Measurements from ENCODE around the gene RHOT2. TPM values are rescaled to one million over a fixed set of nuclear protein-coding genes. Genes with fewer than 3 reads are reported as not detected.

RHOT2 gene
- total RNA-seq, 1 donor from 2014 or later, result 78.9 TPM

DNA sequence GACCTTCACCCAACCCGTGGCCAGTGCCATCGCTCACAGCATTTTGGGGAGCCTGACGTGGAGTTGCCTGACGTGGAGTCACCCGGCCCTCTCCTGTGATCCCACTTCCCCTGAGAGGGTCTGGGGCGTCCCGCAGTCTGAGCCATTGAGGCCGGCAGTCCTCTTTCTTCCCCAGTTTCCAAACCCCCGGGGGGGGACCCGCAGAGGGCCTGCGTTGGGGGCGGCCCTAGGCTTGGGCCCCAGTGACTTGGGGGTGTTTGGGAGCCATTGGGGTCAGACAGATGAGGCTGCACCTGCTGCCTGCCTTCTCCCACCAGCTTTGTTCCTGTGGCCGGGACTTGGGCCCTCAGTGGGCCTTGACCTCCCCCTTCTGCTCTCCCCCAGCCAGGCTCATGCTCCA lies 1.7 kb downstream of the RHOT2 start:
- no peak for DNase-seq (ENCODE audit: extremely low read depth, low read depth, low spot score)

DNA sequence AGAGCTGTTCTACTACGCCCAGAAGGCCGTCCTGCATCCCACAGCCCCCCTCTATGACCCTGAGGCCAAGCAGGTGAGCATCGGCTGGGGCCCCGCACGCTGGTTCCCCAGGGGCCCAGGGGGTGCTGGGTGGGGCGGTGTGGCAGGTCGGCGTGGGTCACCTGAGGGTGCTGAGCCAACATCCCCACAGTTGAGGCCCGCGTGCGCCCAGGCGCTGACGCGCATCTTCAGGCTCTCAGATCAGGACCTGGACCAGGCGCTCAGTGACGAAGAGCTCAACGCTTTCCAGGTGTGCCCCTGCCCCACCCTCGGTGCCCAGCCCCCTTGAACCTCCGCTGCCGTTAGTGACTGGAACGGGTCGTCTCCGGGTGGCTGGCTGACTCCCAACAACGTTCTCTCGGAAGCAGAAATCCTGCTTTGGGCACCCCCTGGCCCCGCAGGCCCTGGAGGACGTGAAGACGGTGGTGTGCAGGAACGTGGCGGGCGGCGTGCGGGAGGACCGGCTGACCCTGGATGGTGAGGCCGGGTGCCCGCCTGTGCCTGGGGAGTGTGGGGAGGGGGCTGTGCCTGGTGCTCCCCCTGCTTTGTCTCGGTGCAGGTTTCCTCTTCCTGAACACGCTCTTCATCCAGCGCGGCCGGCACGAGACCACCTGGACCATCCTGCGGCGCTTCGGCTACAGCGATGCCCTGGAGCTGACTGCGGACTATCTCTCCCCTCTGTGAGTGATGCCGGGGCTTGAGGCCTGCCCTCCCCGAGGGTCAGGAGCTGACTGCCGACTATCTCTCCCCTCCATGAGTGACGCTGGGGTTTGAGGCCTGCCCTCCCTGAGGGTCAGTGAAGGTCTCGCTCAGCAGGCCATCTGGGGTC lies 2.8 kb downstream of the RHOT2 start:
- no peak for DNase-seq (ENCODE audit: extremely low read depth, low read depth, low spot score)

DNA sequence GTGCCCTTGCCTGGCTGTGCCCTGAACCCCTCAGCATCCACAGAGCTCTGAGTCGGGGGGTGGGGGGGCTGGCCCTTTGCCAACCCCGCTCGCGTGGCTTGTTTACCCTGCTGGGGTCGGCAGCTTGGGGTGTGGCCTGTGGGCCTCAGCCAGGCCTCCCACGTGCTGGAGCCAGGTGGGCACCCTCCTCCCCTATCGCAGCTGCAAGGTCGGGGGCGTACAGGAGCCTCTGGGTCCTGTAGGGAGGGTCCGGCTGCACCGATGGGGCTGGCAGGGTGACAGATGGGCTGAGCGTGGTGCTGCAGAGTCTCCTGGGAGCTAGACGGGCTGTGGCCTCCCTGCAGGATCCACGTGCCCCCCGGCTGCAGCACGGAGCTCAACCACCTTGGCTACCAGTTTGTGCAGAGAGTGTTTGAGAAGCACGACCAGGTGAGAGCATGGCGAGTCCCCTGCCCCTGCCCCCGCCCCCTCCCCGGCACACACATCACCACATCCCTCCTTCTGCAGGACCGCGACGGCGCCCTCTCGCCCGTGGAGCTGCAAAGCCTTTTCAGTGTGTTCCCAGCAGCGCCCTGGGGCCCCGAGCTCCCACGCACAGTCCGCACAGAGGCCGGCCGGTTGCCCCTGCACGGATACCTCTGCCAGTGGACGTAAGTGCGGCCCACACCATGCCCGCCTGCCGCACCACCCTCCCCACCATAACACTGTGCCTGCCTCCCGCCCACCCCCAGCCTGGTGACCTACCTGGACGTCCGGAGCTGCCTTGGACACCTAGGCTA lies 3.6 kb downstream of the RHOT2 start:
- no peak for DNase-seq (ENCODE audit: extremely low read depth, low read depth, low spot score)

DNA sequence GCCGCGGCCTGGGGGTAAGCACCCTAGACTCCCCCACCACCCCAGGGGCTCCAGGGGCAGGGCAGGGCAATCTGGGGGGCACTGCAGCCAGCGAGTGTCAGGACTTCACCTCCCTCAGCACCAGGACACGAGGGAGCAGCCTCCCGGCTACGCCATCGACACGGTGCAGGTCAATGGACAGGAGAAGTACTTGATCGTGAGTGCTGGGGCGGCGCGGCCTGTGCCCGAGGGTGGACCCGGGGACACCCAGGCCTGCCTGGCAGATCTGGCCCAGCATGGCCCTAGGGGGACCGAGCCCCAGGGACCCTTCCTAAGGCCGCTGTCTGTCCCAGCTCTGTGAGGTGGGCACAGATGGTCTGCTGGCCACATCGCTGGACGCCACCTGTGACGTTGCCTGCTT lies 4.4 kb downstream of the RHOT2 start:
- DNase-seq (ENCODE audit: extremely low read depth, low read depth, low spot score), result no peak

DNA sequence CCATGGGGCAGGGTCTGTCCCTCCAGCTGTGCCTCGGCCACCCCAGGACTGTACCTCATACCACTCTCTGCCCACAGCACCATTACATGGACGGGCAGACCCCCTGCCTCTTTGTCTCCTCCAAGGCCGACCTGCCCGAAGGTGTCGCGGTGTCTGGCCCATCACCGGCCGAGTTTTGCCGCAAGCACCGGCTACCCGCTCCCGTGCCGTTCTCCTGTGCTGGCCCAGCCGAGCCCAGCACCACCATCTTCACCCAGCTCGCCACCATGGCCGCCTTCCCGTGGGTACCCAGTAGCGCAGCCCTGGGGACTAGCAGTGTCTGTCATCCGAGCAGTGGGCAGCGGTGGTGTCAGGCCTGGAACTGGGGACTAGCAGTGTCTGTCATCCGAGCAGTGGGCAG lies 4.9 kb downstream of the RHOT2 start:
- no peak for DNase-seq (ENCODE audit: extremely low read depth, low read depth, low spot score)

DNA sequence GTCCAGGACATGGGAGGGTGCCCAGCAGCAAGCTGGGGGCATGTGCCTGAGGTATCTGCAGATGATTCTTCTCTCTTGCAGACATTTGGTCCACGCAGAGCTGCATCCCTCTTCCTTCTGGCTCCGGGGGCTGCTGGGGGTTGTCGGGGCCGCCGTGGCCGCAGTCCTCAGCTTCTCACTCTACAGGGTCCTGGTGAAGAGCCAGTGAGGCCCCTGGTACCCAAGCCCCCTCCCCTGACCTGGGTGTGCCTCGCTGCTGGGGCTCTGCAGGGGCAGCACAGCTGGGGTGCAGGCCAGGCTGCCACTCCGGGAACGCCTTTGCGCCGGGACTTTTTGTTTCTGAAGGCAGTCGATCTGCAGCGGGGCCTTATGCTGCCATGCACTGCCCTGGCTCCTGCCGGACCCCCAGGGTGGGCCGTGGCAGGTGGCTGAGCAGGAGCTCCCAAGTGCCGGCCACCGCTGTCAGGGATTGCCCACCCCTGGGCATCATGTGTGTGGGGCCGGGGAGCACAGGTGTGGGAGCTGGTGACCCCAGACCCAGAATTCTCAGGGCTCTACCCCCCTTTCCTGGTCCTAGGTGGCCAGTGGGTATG lies 5.6 kb downstream of the RHOT2 start:
- DNase-seq (ENCODE audit: extremely low read depth, low read depth, low spot score), result no peak

DNA sequence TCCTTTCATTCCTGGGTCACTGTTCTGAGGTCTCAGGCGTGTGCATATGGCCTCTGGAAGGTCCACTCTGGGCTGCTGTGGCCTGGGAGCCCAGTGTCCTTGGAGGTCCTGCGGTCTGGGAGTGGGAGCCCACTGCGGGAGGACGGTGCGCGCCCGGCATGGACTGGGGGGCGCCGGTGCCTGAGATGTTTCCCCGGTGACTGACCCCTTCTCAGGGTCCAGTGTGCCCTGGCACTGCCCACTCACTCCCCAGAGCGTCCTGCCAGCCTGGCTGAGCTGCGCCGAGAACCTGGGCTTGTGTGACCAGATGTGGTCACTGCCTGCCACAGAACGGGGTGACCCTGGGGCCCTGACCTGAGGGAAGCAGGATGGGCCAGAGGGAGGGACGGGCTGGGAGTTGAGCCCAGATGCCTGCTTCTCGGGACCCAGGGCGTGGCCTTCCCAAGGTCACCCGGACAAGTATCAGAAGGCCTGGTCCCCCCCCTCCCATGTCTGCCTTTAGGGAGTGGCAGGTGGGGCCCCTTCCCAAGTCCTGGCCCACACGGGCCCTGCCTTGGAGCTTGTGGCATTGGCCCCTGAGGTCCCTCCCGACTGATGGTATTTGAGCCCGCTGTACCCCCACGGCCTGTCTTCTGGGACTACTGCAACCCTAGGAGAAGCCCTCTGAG lies 6.4 kb downstream of the RHOT2 start:
- no peak for DNase-seq (ENCODE audit: extremely low read depth, low read depth, low spot score)

DNA sequence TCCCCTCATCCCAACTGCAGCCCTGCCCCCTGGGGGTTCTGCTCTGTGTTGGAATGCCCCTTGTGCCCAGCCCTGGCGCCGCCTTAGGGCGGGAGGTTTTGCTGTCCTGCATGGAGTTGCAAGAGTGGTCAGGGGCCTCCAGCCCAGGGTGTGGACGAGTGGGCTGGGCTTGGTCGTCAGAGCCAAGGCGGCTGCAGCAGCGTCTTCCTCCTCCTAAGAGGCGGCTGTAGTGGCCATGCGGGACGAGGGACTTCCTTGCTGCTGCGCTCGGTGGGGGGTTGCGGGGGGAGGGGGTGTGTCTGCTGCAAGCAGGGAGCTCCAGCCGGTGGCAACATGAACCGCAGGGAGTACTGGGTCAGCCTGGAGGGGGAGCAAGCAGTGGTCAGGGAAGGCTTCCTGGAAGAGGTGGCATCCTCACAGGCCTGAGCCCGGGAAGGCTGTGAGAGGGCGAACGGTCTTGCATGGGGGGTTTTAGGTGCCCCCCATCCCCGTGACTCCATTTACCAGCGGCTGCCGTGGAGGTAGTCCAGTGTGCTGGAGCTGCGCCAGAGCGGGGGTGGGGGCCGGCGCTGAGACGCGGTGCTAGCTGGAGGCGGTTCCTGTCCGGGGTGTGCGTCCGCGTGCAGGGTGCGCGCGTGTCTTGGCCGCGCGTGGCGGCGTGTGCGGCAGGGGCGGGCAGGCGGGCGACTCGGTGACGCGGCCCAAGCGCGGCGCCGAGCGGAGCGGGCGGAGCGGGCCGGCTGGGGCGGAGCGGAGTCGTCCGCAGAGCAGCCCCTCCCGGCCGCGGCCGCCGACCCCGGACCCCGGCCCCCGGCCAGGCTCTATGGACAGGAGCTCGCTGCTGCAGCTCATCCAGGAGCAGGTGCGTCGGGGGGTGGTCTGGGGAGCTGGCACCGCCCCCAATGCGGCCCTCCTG lies 7.3 kb downstream of the RHOT2 start, which contains the start of gene RHBDL1:
RHBDL1 (plus strand) TSS at position 704 of the 916 bp plus-strand sequence; CDS start at position 824, 120 bp downstream.
- DNase-seq (ENCODE audit: extremely low read depth, low read depth, low spot score), result no peak

DNA sequence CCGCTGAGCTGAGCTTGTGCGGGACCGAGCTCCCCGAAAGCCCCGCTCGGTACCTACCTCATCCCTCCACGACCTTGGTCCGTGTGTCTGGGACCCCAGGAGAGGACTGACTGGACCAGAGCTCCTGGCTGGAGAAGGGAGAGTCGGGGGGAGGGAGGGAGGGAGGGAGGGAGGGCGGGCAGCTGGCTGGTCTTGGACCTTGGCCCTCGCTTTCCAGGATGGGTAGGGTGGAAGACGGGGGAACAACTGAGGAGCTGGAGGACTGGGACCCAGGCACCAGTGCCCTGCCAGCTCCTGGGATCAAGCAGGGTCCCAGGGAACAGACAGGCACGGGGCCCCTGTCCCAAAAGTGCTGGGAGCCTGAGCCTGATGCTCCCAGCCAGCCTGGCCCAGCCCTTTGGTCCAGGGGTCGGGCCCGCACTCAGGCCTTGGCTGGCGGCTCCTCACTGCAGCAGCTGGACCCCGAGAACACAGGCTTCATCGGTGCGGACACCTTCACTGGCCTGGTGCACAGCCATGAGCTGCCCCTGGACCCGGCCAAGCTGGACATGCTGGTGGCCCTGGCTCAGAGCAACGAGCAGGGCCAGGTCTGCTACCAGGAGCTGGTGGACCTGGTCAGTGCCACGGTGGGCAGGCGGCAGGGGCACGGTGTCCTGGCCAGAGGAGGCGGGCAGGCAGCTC lies 8.1 kb downstream of the RHOT2 start:
- no peak for DNase-seq (ENCODE audit: extremely low read depth, low read depth, low spot score)

DNA sequence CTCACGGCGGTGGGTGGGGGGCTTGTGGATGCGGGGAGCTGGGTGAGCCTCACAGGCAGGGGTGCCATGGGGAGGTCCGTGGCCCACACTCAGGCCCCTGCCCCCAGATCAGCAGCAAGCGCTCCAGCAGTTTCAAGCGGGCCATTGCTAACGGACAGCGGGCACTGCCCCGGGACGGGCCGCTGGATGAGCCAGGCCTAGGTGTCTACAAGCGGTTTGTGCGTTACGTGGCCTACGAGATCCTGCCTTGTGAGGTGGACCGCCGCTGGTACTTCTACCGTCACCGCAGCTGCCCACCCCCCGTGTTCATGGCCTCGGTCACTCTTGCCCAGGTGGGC lies 8.6 kb downstream of the RHOT2 start:
- DNase-seq (ENCODE audit: extremely low read depth, low read depth, low spot score), result no peak

DNA sequence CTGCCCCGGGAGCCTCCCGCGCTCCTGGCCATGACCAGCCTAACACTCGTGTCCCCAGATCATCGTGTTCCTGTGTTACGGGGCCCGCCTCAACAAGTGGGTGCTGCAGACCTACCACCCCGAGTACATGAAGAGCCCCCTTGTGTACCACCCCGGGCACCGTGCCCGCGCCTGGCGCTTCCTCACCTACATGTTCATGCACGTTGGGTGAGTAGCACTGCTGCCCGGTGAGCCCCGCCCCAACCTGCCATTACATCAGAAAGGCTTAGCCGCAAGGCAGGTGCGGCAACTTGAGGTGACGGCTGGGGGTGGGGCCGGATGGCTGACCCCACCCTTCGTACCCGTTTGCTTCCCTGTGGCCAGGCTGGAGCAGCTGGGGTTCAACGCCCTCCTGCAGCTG lies 9.0 kb downstream of the RHOT2 start:
- DNase-seq (ENCODE audit: extremely low read depth, low read depth, low spot score), result no peak

DNA sequence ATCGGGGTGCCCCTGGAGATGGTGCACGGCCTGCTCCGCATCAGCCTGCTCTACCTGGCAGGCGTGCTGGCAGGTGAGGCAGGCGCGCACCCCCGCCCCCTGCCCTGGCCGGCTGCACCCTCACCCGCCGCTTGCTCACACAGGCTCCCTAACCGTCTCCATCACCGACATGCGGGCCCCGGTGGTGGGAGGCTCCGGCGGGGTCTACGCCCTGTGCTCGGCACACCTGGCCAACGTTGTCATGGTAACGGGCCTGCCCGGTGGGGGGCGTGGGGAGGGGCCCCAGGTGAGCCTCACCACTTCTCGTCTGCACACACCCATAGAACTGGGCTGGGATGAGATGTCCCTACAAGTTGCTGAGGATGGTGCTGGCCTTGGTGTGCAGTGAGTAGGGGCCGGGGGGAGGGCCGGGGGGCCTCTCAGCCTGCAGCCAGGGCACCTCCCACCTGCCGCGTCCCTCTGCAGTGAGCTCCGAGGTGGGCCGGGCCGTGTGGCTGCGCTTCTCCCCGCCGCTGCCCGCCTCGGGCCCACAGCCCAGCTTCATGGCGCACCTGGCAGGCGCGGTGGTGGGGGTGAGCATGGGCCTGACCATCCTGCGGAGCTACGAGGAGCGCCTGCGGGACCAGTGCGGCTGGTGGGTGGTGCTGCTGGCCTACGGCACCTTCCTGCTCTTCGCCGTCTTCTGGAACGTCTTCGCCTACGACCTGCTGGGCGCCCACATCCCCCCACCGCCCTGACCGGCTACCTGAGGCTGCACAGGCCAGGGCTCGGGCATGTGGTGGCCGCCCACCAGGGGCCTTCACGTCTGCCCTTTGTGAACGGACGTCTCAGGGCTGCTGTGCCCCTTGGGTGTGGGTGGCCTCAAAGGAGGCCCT lies 9.6 kb downstream of the RHOT2 start:
- no peak for DNase-seq (ENCODE audit: extremely low read depth, low read depth, low spot score)

DNA sequence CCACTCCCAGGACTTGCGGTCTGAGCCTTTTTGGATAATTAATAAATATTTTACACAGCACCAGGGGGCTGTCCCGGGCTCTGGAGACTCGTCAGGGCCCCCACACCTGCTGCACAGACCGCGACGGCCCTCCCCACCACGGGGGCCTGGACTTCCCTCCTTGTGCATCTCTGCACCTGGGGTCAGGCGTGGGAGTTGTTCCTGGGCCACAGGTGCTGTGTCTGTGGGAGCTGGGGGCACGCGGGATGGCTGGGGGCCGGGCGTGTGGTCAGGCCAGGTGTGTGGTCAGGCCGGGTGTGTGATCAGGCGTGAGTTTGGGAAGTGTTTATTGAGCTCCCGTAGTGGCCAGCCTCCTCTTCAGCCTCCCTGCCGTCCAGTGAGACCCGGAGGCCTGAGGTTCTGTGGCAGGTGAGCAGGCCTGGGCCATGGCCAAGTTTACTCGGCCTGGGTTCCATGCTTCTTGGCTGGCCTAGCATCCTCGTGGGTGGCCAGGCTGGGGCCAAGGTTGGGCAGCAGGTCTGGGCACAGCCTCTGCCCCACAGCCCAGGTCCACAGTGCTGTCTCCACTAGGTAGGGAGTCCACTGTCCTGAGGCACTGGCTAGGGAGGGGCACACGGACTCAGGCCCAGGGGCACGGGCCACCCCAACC lies 10.4 kb downstream of the RHOT2 start:
- no peak for DNase-seq (ENCODE audit: extremely low read depth, low read depth, low spot score)

DNA sequence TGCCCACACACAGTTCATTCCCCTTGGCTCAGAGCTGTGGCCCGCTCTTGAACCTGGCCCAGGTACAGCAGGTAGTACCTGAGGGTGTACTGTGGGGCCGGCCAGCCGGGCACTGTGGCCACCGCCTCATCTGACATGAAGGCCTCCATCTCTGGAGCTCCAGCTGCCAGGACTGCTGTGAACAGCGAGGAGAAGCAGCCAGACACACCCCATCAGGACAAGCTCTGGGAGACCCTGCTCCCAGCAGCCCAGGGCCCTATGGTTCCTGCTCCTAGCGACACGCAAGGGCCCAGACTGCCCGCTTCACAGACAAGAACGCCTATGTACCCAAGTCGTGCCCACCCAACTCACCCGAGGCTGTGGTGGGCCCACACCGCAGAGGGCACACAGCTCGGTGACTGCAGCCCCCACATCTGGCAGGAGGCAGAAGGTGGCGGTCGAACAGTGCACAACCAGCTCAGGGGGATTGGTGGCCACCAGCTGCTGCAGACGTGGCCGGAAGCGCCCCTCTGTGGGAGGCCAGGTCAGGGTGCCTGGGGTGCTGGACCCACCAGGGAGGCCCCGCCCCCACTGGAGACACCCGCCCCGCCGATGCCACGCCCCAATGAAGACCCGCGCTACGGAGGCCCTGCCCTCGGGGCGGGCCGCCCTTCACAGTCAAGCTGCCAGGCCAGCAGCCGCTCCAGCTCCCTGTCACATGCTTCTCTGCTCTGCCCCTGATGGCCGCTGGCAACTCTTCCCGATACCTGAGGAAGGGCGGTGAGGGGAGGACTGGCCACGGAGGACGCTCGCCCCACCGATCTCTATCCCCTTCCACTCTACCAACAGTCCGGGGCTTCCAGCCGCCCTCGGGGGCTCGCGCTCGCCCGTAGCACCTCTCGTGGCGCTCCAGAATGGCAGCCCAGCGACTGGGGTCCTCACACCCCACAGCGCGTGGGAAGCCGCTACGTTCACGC lies 11.2 kb downstream of the RHOT2 start:
- DNase-seq (ENCODE audit: extremely low read depth, low read depth, low spot score), result no peak

DNA sequence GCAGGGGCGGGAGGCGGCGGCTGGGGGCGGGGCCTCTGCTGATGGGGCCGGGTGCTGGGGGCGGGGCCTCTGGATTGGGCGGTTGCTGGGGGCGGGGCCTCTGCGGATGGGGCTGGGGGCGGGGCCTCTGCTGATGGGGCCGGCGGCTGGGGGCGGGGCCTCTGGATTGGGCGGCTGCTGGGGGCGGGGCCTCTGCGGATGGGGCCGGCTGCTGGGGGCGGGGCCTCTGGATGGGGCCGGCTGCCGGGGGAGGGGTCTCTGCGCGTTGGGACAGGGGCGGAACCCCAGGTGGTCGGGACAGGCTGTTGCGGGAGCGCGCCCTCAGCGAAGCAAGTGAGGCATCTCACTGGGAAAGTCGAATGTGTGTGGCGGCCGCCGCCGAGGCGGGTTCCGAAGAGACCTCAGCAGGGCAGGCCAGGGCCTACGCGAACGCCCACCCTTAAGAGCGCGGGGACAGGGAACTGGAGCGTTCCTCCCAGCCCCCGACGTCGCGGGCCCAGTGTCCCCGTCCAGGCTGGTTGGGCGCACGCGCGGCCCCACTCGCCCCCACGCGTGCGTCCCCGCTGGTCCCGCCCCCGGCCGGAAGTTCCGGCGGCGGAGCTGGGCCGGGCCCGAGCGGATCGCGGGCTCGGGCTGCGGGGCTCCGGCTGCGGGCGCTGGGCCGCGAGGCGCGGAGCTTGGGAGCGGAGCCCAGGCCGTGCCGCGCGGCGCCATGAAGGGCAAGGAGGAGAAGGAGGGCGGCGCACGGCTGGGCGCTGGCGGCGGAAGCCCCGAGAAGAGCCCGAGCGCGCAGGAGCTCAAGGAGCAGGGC lies 12.1 kb downstream of the RHOT2 start, which contains the start of gene STUB1:
STUB1 (plus strand) TSS at position 597 of the 811 bp plus-strand sequence; CDS start at position 713, 116 bp downstream.
- no peak for DNase-seq (ENCODE audit: extremely low read depth, low read depth, low spot score)

DNA sequence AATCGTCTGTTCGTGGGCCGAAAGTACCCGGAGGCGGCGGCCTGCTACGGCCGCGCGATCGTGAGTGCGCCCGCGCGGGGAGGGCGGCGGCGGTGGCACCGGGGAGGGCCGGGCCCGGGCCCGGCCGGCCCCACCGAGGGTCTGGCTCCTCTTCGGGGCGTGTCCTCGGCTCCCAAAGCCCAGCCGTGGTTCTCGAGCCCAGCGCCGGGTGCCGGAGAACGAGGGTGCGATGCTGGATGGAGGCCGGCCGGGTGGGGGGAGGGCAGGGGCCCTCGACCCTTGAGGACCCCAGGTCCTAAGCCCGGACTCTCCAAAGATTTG lies 12.7 kb downstream of the RHOT2 start:
- no peak for DNase-seq (ENCODE audit: extremely low read depth, low read depth, low spot score)

Data from glomerular endothelial cell (primary cell).